ENCODE data around the gene FFAR3. TPM values are rescaled to one million over a fixed set of nuclear protein-coding genes. Genes with fewer than 3 reads are reported as not detected.

The FFAR3 gene
- total and polyA plus RNA-seq, 2 of the 8 experiments (the other 6 are each of a cell fraction or from before 2014, with no cell fraction given), result not detected

DNA sequence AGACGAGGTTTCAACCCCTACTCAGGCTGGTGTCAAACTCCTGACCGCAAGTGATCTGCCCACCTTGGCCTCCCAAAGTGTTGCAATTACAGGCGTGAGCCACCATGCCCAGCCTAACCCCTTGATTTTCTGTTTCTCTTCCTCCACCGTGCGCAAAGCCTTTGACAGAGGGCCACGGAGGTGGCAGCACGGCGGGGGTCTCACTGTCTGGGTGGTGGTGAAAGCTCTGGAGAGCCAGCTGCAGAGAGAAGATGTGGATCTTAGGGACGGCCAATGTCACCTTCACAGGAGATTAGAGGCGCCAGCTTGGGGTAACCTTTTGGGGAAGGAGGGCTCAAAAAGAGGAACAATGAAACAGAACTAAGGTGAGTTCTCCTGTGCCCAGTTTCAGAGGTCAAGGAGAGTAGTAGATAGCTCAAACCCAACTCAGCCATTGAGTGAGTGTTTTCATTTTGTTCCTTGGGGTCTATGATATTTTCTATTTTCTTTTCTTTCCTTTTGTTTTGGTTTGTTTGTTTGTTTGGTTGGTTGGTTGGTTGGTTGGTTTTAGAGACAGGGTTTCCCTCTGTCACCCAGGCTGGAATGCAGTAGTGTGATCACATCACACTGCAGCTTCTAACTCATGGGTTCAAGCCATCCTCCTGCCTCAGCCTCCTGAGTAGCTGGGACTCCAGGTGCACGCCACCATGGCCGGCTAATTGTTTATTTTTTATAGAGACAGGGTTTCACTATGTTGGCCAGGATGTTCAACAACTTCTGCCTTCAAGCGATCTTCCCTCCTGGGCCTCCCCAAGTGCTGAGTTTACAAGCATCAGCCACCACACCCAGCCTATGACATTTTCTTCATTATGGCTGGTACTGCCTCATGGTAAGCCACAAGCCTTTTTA, 50.3 kb downstream of the FFAR3 start:
- Histone ChIP-seq H4K91ac (replicated peaks; ENCODE audit: insufficient read length, low read length) (no peak overlapping the region), H2BK120ac (replicated peaks; ENCODE audit: low read depth, low read length) (no peak overlapping the region), H3K79me2 (ENCODE audit: control insufficient read depth in 1 of 2, insufficient read depth in 2 of 2, low read length in 2 of 2) (no peaks in the 10 kb centered on the region), H3K9ac (replicated peaks in 1 of 4; ENCODE audit: extremely low read depth in 1 of 4, low read depth in 3 of 4, low read length in 3 of 4) (no peak overlapping the region), H2BK15ac (ENCODE audit: low read length) (no peak overlapping the region), H2BK12ac (ENCODE audit: low read depth, low read length) (no peak overlapping the region), H2AK5ac (ENCODE audit: low read depth, low read length) (no peak overlapping the region), H3K36me3 (ENCODE audit: control insufficient read depth in 2 of 4, insufficient read depth in 4 of 4, low read length in 3 of 4) (no peaks in the 10 kb centered on the region), H3K27me3 (replicated peaks in 1 of 4; ENCODE audit: control insufficient read depth in 3 of 4, extremely low read depth in 1 of 4, insufficient read depth in 3 of 4, low read length in 3 of 4) (no peaks in the 10 kb centered on the region), H2BK5ac (ENCODE audit: low read depth, low read length) (no peak overlapping the region), H3K4me3 (ENCODE audit: extremely low read depth in 1 of 4, insufficient read depth in 2 of 4, low read depth in 3 of 4, low read length in 4 of 4) (no peak overlapping the region), H3K23ac (ENCODE audit: insufficient read length) (no peak overlapping the region), H3K9me3 (ENCODE audit: insufficient read depth in 2 of 2, low read depth in 1 of 2, low read length in 1 of 2) (no peaks in the 10 kb centered on the region), H2AFZ (ENCODE audit: low read length) (no peak overlapping the region), H4K5ac (ENCODE audit: insufficient read length, low read depth, low read length) (no peak overlapping the region), H3K14ac (ENCODE audit: insufficient read length) (no peak overlapping the region), H2BK20ac (ENCODE audit: low read length) (no peak overlapping the region), H4K20me1 (replicated peaks in 1 of 2; ENCODE audit: control insufficient read depth in 1 of 2, insufficient read depth in 2 of 2, low read length in 2 of 2) (no peaks in the 10 kb centered on the region), H3K18ac (ENCODE audit: extremely low read depth, low read length) (no peak overlapping the region), H4K8ac (ENCODE audit: extremely low read depth, insufficient read depth, low read length) (no peak overlapping the region), H3K4me1 (replicated peaks in 1 of 4; ENCODE audit: control insufficient read depth in 3 of 4, insufficient read depth in 4 of 4, low read length in 3 of 4) (no peaks in the 10 kb centered on the region), H3K27ac (ENCODE audit: low read depth, low read length) (no peak overlapping the region), H3K4me2 (ENCODE audit: insufficient read depth in 1 of 2, low read depth in 2 of 2, low read length in 2 of 2) (no peak overlapping the region), H3K4ac (replicated peaks; ENCODE audit: insufficient read length, low read depth, low read length) (no peak overlapping the region), H3K56ac (replicated peaks; ENCODE audit: insufficient read length, low read depth, low read length) (no peak overlapping the region), H3K23me2 (ENCODE audit: low read depth, low read length) (no peaks in the 10 kb centered on the region), H3K79me1 (ENCODE audit: low read depth, low read length) (no peaks in the 10 kb centered on the region)
- CTCF ChIA-PET (ENCODE audit: partially characterized antibody), result interaction anchor here (0.6 to 1.6 kb wide), 4 partner anchors 9 to 97 kb away, joined by 3 to 4 read pairs (median 3); no protein-coding TSS in a partner anchor
- POLR2A ChIA-PET (ENCODE audit: partially characterized antibody), result interaction anchor here (1.1 kb wide), 1 partner anchor 18 kb away, joined by 3 read pairs; no protein-coding TSS in a partner anchor
- 83% methylated on average over 13 of the region's 13 CpGs; no CpG with 5 or more reads in 1 of the 2 experiments for WGBS, 2 experiments (ENCODE audit: extremely low coverage in 1 of 2, insufficient coverage in 1 of 2, insufficient read length in 1 of 2, insufficient replicate concordance in 2 of 2, low coverage in 1 of 2, low lambda C conversion rate in 2 of 2, missing lambda C conversion rate in 1 of 2)
- FAIRE-seq (no peak), DNase-seq (ENCODE audit: low read depth in 1 of 2, low spot score in 2 of 2) (no peak)
- TF ChIP-seq EGR1 (IDR thresholded peaks at IDR 0.05; ENCODE audit: borderline replicate concordance, low read depth, low read length), result no peak
- TF ChIP-seq ASH2L (IDR thresholded peaks at IDR 0.05; ENCODE audit: low read length), result no peak
- TF ChIP-seq CBX8 (IDR thresholded peaks at IDR 0.05; ENCODE audit: borderline replicate concordance, low read depth, low read length), result no peak
- no peak for TF ChIP-seq SRF (IDR thresholded peaks at IDR 0.05; ENCODE audit: low read depth, low read length)
- TF ChIP-seq RFX5 (IDR thresholded peaks at IDR 0.05; ENCODE audit: borderline replicate concordance, low read depth, low read length), result no peak
- TF ChIP-seq SUZ12 (IDR thresholded peaks at IDR 0.05; ENCODE audit: low read length), result no peak
- no peak for TF ChIP-seq JUND (IDR thresholded peaks at IDR 0.05; ENCODE audit: low read length)
- TF ChIP-seq TCF12 (IDR thresholded peaks at IDR 0.05; ENCODE audit: low read depth, low read length), result no peak
- TF ChIP-seq PHF8 (conservative IDR thresholded peaks at IDR 0.05; ENCODE audit: low read depth, low read length), result no peak
- TF ChIP-seq, protein P1, sequence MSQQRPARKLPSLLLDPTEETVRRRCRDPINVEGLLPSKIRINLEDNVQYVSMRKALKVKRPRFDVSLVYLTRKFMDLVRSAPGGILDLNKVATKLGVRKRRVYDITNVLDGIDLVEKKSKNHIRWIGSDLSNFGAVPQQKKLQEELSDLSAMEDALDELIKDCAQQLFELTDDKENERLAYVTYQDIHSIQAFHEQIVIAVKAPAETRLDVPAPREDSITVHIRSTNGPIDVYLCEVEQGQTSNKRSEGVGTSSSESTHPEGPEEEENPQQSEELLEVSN (IDR thresholded peaks at IDR 0.05), result no peak
- TF ChIP-seq SP2 (IDR thresholded peaks at IDR 0.05; ENCODE audit: low read length), result no peak

Data from H1 (cell line).